HEK293T (cell line): ENCODE data around the gene CD200R1.

Experiments used
- BHLHE40 ChIP-seq: fragments of 450-650 bp; IDR thresholded peaks from 2 replicates; pipeline ENCODE4 v1.6.1; 2016; ENCODE audit warnings: mild to moderate bottlenecking, moderate library complexity, borderline replicate concordance
- ELF4 ChIP-seq: fragments of 450-650 bp; IDR thresholded peaks from 2 replicates; pipeline ENCODE4 v1.6.1; 2017; ENCODE audit warnings: antibody characterized with exemption
- FOXM1 ChIP-seq: fragments of 450-650 bp; IDR thresholded peaks from 2 replicates; pipeline ENCODE4 v1.6.1; 2017; ENCODE audit warnings: mild to moderate bottlenecking, borderline replicate concordance
- LEF1 ChIP-seq: fragments of 450-650 bp; IDR thresholded peaks from 2 replicates; pipeline ENCODE4 v1.6.1; 2017; ENCODE audit warnings: mild to moderate bottlenecking, borderline replicate concordance
- SUZ12 ChIP-seq: fragments of 450-650 bp; IDR thresholded peaks from 2 replicates; pipeline ENCODE4 v1.6.1; 2016; ENCODE audit warnings: mild to moderate bottlenecking
- TARDBP ChIP-seq: fragments of 450-650 bp; IDR thresholded peaks from 2 replicates; pipeline ENCODE4 v1.6.1; 2016

- TF ChIP-seq TARDBP (no peak), LEF1 (no peak), SUZ12 (no peak), FOXM1 (no peak), ELF4 (no peak), BHLHE40 (no peak)
These were observed 31.6 kb upstream of the CD200R1 start for GRCh38 chr3:113006359-113007056.
